Pancreas (tissue), 10 donors: Measurements from ENCODE around the gene TIMP3. TPM values are rescaled to one million over a fixed set of nuclear protein-coding genes. Genes with fewer than 3 reads are reported as not detected.

ENCODE experiments used
- ATAC-seq, 4 donors: fragments of 200-7000 bp; cut with Tn5 transposase; one replicate each; pipeline versions ENCODE4 v1.8.0 to v1.9.1; 2020; ENCODE audit warnings: mild to moderate bottlenecking in 4 of 4, moderate library complexity in 4 of 4
- DNase-seq, 6 donors: peaks; one replicate each; pipeline ENCODE4 v3.0.0-alpha.2; 2020
- FAIRE-seq: peaks from 2 replicates; lab custom pipeline; 2012; peaks lifted over from hg19 to GRCh38; lab: Jason Lieb, UNC
- H3K27ac ChIP-seq, 4 donors: fragments of 200-600 bp; sonication (generic); 1 replicate in 3 of 4; 2 replicates in 1 of 4; pipeline versions ENCODE4 v1.5.0 to v1.8.0; 2020
- H3K27me3 ChIP-seq, 4 donors: fragments of 200-600 bp; one replicate each; pipeline ENCODE4 v1.8.0; 2021
- H3K36me3 ChIP-seq, 3 donors: fragments of 200-600 bp; sonication (generic) in 1 of 3; one replicate each; pipeline versions ENCODE4 v1.5.0 to v1.8.0; 2020 to 2021
- H3K4me1 ChIP-seq, 3 donors: fragments of 200-600 bp; one replicate each; pipeline ENCODE4 v1.8.0; 2021
- H3K4me3 ChIP-seq, 4 donors: fragments of 200-600 bp; sonication (generic) in 2 of 4; one replicate each; pipeline versions ENCODE4 v1.5.0 to v1.8.0; 2020 to 2021
- H3K9me3 ChIP-seq, 4 donors: fragments of 200-600 bp; one replicate each; pipeline ENCODE4 v1.8.0; 2021
- WGBS, 2 donors: extraction: QIAGEN DNeasy Blood & Tissue Kit; methylation state at CpG; one replicate each; pipeline ENCODE4 v1.1.7; 2013; 5-methylcytosine and 5-hydroxymethylcytosine counted together
- intact Hi-C, 3 donors: fragments of 100-400 bp; cut with DNase I; formaldehyde crosslinking; loops; one replicate each; pipeline versions ENCODE4 v1.11.1 to v1.14.2; 2022
- polyA plus RNA-seq, 2 donors: library from polyadenylated mRNA; stranded (reverse); fragments of 200-250 nt; gene quantifications; one replicate each; pipeline ENCODE4 v1.2.3, GENCODE V29; 2013
- total RNA-seq, 6 donors: library from RNA; stranded (reverse); fragmentation: NEBNext Ultra II Directional in 4 of 6; extraction: Animal tissue kit (Norgen Biotek cat#: 25700) in 4 of 6; gene quantifications; one replicate each; pipeline versions ENCODE4 v1.2.1 to v1.2.4, GENCODE V29; 2021 to 2023
- TF ChIP-seq, protein P1 (sequence below), 4 donors: fragments of 200-600 bp; sonication (generic) in 3 of 4; IDR thresholded peaks; one replicate each; pipeline versions ENCODE4 v1.5.0 to v1.8.0; 2021; ENCODE audit warnings: antibody characterized with exemption in 4 of 4
- donor health status: healthy with polysubstance abuse.
- donor health status: DM: no; HTN: no; CAD: no; lungs with moderate emphysema.
- donor health status: DM: no; HTN: no; CAD: no.
- donor health status: control.
- donor health status: control.
- donor health status: Bipolar disorder and iron deficiency.
- donor health status: DM: yes; HTN: yes; CAD: no.
- donor health status: DM: no; HTN: no; CAD: no.
- donor health status: DM: no; HTN: no; CAD: no.
- donor health status: DM: yes; HTN: yes; CAD: no.

The TIMP3 gene
- total and polyA plus RNA-seq, 8 donors: 14.0 to 87.0 (median 48.2) TPM

DNA sequence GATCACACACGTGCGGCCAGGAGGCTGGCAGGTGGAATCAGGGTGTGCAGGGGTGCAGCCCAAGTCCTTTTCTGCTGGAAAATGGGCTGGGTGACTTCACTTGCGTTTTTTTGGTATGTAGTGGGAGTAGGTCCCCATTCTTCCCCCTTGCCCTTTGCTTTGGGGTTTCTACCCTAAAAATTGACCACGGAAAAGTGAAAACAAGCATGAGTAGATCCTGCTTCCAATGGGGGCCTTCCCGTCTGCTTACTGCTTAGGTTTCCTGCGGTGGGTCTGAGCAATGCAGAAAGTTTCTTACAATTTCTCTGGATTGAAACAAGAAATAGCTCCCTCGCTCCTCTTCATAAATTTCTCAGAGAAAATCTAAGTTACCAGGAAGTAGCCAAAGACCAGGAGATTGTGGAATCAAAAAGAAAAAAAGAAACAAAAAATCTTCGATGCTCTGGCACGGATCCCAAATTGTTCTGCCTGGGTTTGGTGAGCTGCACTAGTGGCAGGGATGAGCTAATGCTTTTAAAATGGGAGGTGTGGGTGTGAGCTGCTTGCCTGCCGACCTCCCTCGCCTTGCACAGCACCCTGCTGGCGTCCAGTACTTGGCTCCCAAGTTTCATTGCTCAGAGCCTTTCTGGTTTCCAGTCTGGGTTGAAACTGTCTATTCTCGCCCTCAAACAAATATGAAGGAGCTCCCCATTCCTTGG is 2.4 kb downstream of the TIMP3 start:
- intact Hi-C loops: loop anchor here in 1 of 3 donors (5.0 kb wide), 1 partner anchor 147 kb away; no protein-coding TSS in a partner anchor
- no peak for ATAC-seq
- no peak for DNase-seq
- H3K27ac ChIP-seq: no peak overlapping the region
- no peaks in the 10 kb centered on the region for H3K9me3 ChIP-seq
- no peak for FAIRE-seq
- H3K36me3 ChIP-seq: no peaks in the 10 kb centered on the region
- peak overlapping the region in 2 of 4 donors; percentile 35 to 44 for H3K4me3 ChIP-seq
- TF ChIP-seq, protein P1, sequence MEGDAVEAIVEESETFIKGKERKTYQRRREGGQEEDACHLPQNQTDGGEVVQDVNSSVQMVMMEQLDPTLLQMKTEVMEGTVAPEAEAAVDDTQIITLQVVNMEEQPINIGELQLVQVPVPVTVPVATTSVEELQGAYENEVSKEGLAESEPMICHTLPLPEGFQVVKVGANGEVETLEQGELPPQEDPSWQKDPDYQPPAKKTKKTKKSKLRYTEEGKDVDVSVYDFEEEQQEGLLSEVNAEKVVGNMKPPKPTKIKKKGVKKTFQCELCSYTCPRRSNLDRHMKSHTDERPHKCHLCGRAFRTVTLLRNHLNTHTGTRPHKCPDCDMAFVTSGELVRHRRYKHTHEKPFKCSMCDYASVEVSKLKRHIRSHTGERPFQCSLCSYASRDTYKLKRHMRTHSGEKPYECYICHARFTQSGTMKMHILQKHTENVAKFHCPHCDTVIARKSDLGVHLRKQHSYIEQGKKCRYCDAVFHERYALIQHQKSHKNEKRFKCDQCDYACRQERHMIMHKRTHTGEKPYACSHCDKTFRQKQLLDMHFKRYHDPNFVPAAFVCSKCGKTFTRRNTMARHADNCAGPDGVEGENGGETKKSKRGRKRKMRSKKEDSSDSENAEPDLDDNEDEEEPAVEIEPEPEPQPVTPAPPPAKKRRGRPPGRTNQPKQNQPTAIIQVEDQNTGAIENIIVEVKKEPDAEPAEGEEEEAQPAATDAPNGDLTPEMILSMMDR (IDR thresholded peaks at IDR 0.05): no peak
- WGBS, 2 donors: 60 to 65% methylated on average over 13 of the region's 13 CpGs
- peaks cover 0 to 5% (median 0%) of the 10 kb centered on the region in 4 donors for H3K27me3 ChIP-seq
- peaks cover 0 to 4% (median 0%) of the 10 kb centered on the region in 3 donors for H3K4me1 ChIP-seq

GRCh38 chr22:32804531-32805360 is 3.2 kb downstream of the TIMP3 start:
- Histone ChIP-seq H3K27ac (no peak overlapping the region), H3K4me3 (peak overlapping the region in 2 of 4 donors; percentile 35 to 44)
- no peak for DNase-seq

DNA sequence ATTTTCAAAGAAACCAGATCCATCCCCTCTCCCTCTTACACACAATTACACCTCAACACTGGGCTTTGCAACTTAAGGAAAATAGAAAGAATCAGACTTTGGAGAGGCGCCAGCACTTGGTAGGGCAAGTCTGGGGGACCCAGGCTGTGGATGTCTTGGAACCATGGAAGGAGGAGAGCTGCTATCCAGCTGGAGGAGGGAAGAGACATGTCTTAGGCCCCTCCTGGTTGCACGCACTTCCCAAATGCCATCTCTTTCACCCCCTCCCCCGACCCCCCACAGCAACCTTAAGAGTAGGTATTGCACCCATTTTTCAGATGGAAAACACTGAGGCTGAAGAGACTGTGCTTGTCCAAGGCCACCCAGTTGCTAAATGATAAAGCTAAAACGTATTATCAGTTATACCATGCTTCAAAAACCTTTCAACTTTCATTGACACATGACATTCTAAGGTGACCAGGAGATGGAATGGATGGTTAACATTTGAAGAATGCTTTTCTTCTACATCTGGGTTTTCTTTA is 3.9 kb downstream of the TIMP3 start:
- FAIRE-seq: no peak
- Histone ChIP-seq H3K4me1 (peaks cover 0 to 4% (median 0%) of the 10 kb centered on the region in 3 donors), H3K27me3 (peaks cover 0 to 5% (median 0%) of the 10 kb centered on the region in 4 donors), H3K4me3 (no peak overlapping the region), H3K36me3 (no peaks in the 10 kb centered on the region), H3K27ac (no peak overlapping the region), H3K9me3 (no peaks in the 10 kb centered on the region)
- TF ChIP-seq, protein P1 (IDR thresholded peaks at IDR 0.05): no peak
- 56 to 61% methylated on average over 4 of the region's 4 CpGs for WGBS, 2 donors
- no peak for ATAC-seq
- no peak for DNase-seq
- intact Hi-C loops: no loop called here

More at GRCh38 chr22:32804531-32805360, 3.2 kb downstream of the TIMP3 start:
- TF ChIP-seq, protein P1 (IDR thresholded peaks at IDR 0.05): no peak
- FAIRE-seq (no peak), ATAC-seq (no peak)
- no peaks in the 10 kb centered on the region for H3K9me3 ChIP-seq
- WGBS, 2 donors: 62 to 65% methylated on average over 14 of the region's 14 CpGs
- peaks cover 0 to 5% (median 0%) of the 10 kb centered on the region in 4 donors for H3K27me3 ChIP-seq
- H3K36me3 ChIP-seq: no peaks in the 10 kb centered on the region
- H3K4me1 ChIP-seq: peaks cover 0 to 4% (median 0%) of the 10 kb centered on the region in 3 donors
- intact Hi-C loops: loop anchor here in 1 of 3 donors (5.0 kb wide), 1 partner anchor 147 kb away; no protein-coding TSS in a partner anchor

GRCh38 chr22:32806296-32806695 is 4.8 kb downstream of the TIMP3 start:
- intact Hi-C loops: no loop called here
- H3K27me3 ChIP-seq: peaks cover 0 to 5% (median 0%) of the 10 kb centered on the region in 4 donors
- H3K4me3 ChIP-seq: no peak overlapping the region
- WGBS, 2 donors: 42 to 65% methylated on average over 2 of the region's 2 CpGs
- DNase-seq (no peak), FAIRE-seq (no peak), ATAC-seq (no peak)
- H3K9me3 ChIP-seq: no peaks in the 10 kb centered on the region
- H3K36me3 ChIP-seq: no peaks in the 10 kb centered on the region
- peaks cover 0 to 4% (median 0%) of the 10 kb centered on the region in 3 donors for H3K4me1 ChIP-seq
- no peak overlapping the region for H3K27ac ChIP-seq
- TF ChIP-seq, protein P1 (IDR thresholded peaks at IDR 0.05): no peak
